Esophagus muscularis mucosa (tissue), 4 donors: ENCODE data around the gene ZFP1. TPM values are rescaled to one million over a fixed set of nuclear protein-coding genes. Genes with fewer than 3 reads are reported as not detected.

Experiments used
- DNase-seq: peaks from one replicate; pipeline ENCODE4 v3.0.0-alpha.2; 2017; ENCODE audit errors: extremely low spot score
- H3K27ac ChIP-seq, 4 donors: fragments of 200-600 bp; sonication (generic); replicated peaks in 1 of 4; 1 replicate in 3 of 4; 2 replicates in 1 of 4; pipeline ENCODE4 v1.5.1; 2016 to 2019; ENCODE audit warnings: mild to moderate bottlenecking in 1 of 4
- H3K27me3 ChIP-seq, 4 donors: fragments of 200-600 bp; sonication (generic); one replicate each; pipeline versions ENCODE4 v1.5.1 to v1.6.0; 2016 to 2019
- H3K36me3 ChIP-seq, 4 donors: fragments of 200-600 bp; sonication (generic); one replicate each; pipeline ENCODE4 v1.5.1; 2016 to 2019
- H3K4me1 ChIP-seq, 4 donors: fragments of 200-600 bp; sonication (generic); one replicate each; pipeline ENCODE4 v1.5.1; 2016 to 2019
- H3K4me3 ChIP-seq, 4 donors: fragments of 200-600 bp; sonication (generic); 1 replicate in 2 of 4; 2 replicates in 2 of 4; pipeline ENCODE4 v1.5.1; 2016 to 2019; ENCODE audit warnings: mild to moderate bottlenecking in 4 of 4, moderate library complexity in 1 of 4
- H3K9me3 ChIP-seq, 4 donors: fragments of 200-600 bp; sonication (generic); 1 replicate in 3 of 4; 2 replicates in 1 of 4; pipeline ENCODE4 v1.5.1; 2016 to 2019
- CTCF ChIP-seq, 3 experiments: fragments of 200-600 bp in 2 of 3; fragments of 450-650 bp in 1 of 3; sonication (generic) in 2 of 3; IDR thresholded peaks; one replicate each; pipeline ENCODE4 v1.5.1; 2017 to 2019; ENCODE audit warnings: antibody characterized with exemption in 3 of 3, mild to moderate bottlenecking in 2 of 3, moderate library complexity in 1 of 3
- EP300 ChIP-seq: sonication (generic); formaldehyde crosslinking; IDR thresholded peaks from one replicate; pipeline ENCODE4 v1.6.1; 2017; ENCODE audit warnings: antibody characterized with exemption
- POLR2A ChIP-seq: fragments of 450-650 bp; IDR thresholded peaks from one replicate; pipeline ENCODE4 v1.6.1; 2017; ENCODE audit warnings: antibody characterized with exemption, moderate library complexity, mild to moderate bottlenecking, low read depth
- POLR2AphosphoS5 ChIP-seq, 2 donors: sonication (generic); formaldehyde crosslinking; IDR thresholded peaks; one replicate each; pipeline ENCODE4 v1.6.1; 2017; ENCODE audit warnings: antibody characterized with exemption in 2 of 2
- WGBS: methylation state at CpG from one replicate; pipeline ENCODE4 v1.1.5; 2018; 5-methylcytosine and 5-hydroxymethylcytosine counted together
- intact Hi-C: fragments of 100-400 bp; cut with DNase I; formaldehyde crosslinking; loops from one replicate; pipeline ENCODE4 v1.15.1; 2023
- total RNA-seq, 4 donors: library from RNA; depleted of rRNA; stranded (reverse); fragments of >200 nt; gene quantifications; one replicate each; pipeline versions ENCODE4 v1.1.0 to v1.2.1, GENCODE V29; 2016

The ZFP1 gene
- total RNA-seq, 4 donors from 2014 or later, result 8.4 to 17.4 (median 12.0) TPM

- Histone ChIP-seq H3K4me1 (peaks cover 14 to 21% (median 18%) of the 10 kb centered on the region in 4 donors), H3K36me3 (no peaks in the 10 kb centered on the region), H3K27ac (no peak overlapping the region), H3K9me3 (no peaks in the 10 kb centered on the region), H3K27me3 (peaks cover 0 to 21% (median 2%) of the 10 kb centered on the region in 4 donors), H3K4me3 (no peak overlapping the region)
- DNase-seq, result no peak
- intact Hi-C loops, result loop anchor here (5.0 kb wide), 2 partner anchors 49 to 206 kb away; partner anchors contain the start of gene ZFP1
- WGBS, result 88% methylated on average over 23 of the region's 24 CpGs
- no peak for TF ChIP-seq POLR2AphosphoS5 (IDR thresholded peaks at IDR 0.05)
- no peak for TF ChIP-seq CTCF (IDR thresholded peaks at IDR 0.05)
- no peak for TF ChIP-seq POLR2A
- TF ChIP-seq EP300, result no peak
Observed at GRCh38 chr16:75195811-75196790, 47.8 kb downstream of the ZFP1 start.

- no peak overlapping the region for H3K27ac ChIP-seq
- no peaks in the 10 kb centered on the region for H3K36me3 ChIP-seq
- no peak for DNase-seq
- H3K27me3 ChIP-seq, result peaks cover 0 to 21% (median 2%) of the 10 kb centered on the region in 4 donors
- no peaks in the 10 kb centered on the region for H3K9me3 ChIP-seq
- no peak for TF ChIP-seq POLR2A
- WGBS, result 72% methylated on average over 9 of the region's 9 CpGs
- no peak overlapping the region for H3K4me3 ChIP-seq
- intact Hi-C loops, result loop anchor here (5.0 kb wide), 2 partner anchors 50 to 205 kb away; partner anchors contain the start of gene ZFP1
- peaks cover 14 to 24% (median 19%) of the 10 kb centered on the region in 4 donors for H3K4me1 ChIP-seq
Observed at GRCh38 chr16:75196836-75197235, 48.5 kb downstream of the ZFP1 start.

- Histone ChIP-seq H3K27me3 (peaks cover 0 to 21% (median 2%) of the 10 kb centered on the region in 4 donors), H3K27ac (no peak overlapping the region), H3K36me3 (no peaks in the 10 kb centered on the region), H3K9me3 (no peaks in the 10 kb centered on the region), H3K4me3 (no peak overlapping the region), H3K4me1 (peaks cover 14 to 24% (median 19%) of the 10 kb centered on the region in 4 donors)
- no peak for TF ChIP-seq EP300
- TF ChIP-seq CTCF (IDR thresholded peaks at IDR 0.05), result no peak
- TF ChIP-seq POLR2A, result no peak
- no peak for TF ChIP-seq POLR2AphosphoS5 (IDR thresholded peaks at IDR 0.05)
- DNase-seq, result no peak
- intact Hi-C loops, result loop anchor here (5.0 kb wide), 2 partner anchors 50 to 205 kb away; partner anchors contain the start of gene ZFP1
- WGBS, result 65% methylated on average over 14 of the region's 14 CpGs
Observed at GRCh38 chr16:75197522-75198134, 49.3 kb downstream of the ZFP1 start.

- intact Hi-C loops, result loop anchor here (5.0 kb wide), 2 partner anchors 51 to 204 kb away; partner anchors contain the start of gene ZFP1
- TF ChIP-seq EP300 (no peak), POLR2AphosphoS5 (IDR thresholded peaks at IDR 0.05) (no peak), CTCF (IDR thresholded peaks at IDR 0.05) (no peak), POLR2A (no peak)
- 38% methylated on average over 6 of the region's 18 CpGs for WGBS
- no peak overlapping the region for H3K27ac ChIP-seq
- no peaks in the 10 kb centered on the region for H3K9me3 ChIP-seq
- H3K4me3 ChIP-seq, result no peak overlapping the region
- H3K4me1 ChIP-seq, result peaks cover 14 to 24% (median 19%) of the 10 kb centered on the region in 4 donors
- DNase-seq, result no peak
- H3K27me3 ChIP-seq, result peaks cover 0 to 21% (median 2%) of the 10 kb centered on the region in 4 donors
- no peaks in the 10 kb centered on the region for H3K36me3 ChIP-seq
Observed at GRCh38 chr16:75198135-75198600, 49.8 kb downstream of the ZFP1 start.
